NB4 (cell line): ENCODE data around the gene CLDN7.

Source experiments
- POLR2A ChIP-seq: IDR thresholded peaks from 2 replicates; pipeline ENCODE4 v1.6.1; 2011; ENCODE audit warnings: mild to moderate bottlenecking; ENCODE audit not compliant: insufficient read length; ENCODE audit errors: extremely low read depth
- TF ChIP-seq, protein P1 (sequence below): IDR thresholded peaks from 2 replicates; pipeline ENCODE4 v1.6.1; 2011; ENCODE audit warnings: low read depth, low read length

DNA sequence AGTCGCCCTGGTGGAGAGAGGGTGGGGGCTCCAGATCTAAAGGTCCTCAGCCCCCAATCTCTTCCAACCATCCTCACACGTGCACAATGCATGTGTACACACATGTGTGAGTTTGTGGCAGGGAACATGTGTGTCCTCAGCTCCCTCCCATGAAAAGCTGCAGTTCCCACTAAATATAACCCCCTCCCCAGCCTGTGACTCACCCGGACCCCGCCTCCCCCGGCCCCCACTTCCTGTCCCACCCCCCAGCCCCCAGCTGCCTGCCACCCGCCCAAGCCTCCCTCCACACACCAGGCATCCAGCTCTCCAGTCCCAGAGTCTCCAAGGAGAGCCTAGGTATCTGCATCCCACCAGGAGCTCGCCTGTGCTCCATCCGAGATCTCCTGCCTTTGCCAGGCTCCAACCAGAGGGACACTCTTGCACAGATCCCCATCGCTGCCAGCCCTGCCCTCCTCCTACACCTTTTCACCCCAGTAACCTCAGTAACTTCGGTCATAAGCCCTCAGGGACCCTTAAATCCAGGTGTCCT is 46.6 kb downstream of the CLDN7 start:
- TF ChIP-seq, protein P1, sequence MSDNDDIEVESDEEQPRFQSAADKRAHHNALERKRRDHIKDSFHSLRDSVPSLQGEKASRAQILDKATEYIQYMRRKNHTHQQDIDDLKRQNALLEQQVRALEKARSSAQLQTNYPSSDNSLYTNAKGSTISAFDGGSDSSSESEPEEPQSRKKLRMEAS = peak; percentile 43; the same call in 1 of the 2 replicates
- TF ChIP-seq POLR2A = no peak
